Activated naive CD4-positive, alpha-beta T cell treated with anti-CD3 and anti-CD28 coated beads, Interleukin-2, amount 50 U/mL, for 16 hours (primary cell): Measurements from ENCODE around the gene DMRT1.

Source experiments
- DNase-seq: peaks from one replicate; pipeline ENCODE4 v3.0.0-alpha.2; 2020

The DMRT1 gene

GRCh38 chr9:972501-973294 lies 131.2 kb downstream of the DMRT1 start:
- DNase-seq = no peak

GRCh38 chr9:973295-973834 lies 131.9 kb downstream of the DMRT1 start:
- DNase-seq = no peak

GRCh38 chr9:974031-974995 lies 132.8 kb downstream of the DMRT1 start:
- DNase-seq = no peak

GRCh38 chr9:974996-975739 lies 133.7 kb downstream of the DMRT1 start:
- no peak for DNase-seq

GRCh38 chr9:975740-976257 lies 134.3 kb downstream of the DMRT1 start:
- DNase-seq = no peak

GRCh38 chr9:976258-976942 lies 134.9 kb downstream of the DMRT1 start, which contains the start of gene DMRT3:
TSS of gene DMRT3 (plus strand) at chr9:976655. CDS start at chr9:977002, 347 bp downstream.
- DNase-seq = no peak

GRCh38 chr9:976943-977837 lies 135.7 kb downstream of the DMRT1 start:
- no peak for DNase-seq

- no peak for DNase-seq
Measured at GRCh38 chr9:977838-978830, 136.6 kb downstream of the DMRT1 start.

- DNase-seq = no peak
Measured at GRCh38 chr9:979983-980382, 138.5 kb downstream of the DMRT1 start.

- DNase-seq = no peak
Measured at GRCh38 chr9:980640-981039, 139.1 kb downstream of the DMRT1 start.

- no peak for DNase-seq
Measured at GRCh38 chr9:981491-981898, 140.0 kb downstream of the DMRT1 start.

- DNase-seq = no peak
Measured at GRCh38 chr9:982394-983230, 141.1 kb downstream of the DMRT1 start.

- no peak for DNase-seq
Measured at GRCh38 chr9:994005-994404, 152.5 kb downstream of the DMRT1 start.

GRCh38 chr9:995192-995591 lies 153.7 kb downstream of the DMRT1 start:
- DNase-seq = no peak

- DNase-seq = no peak
Measured at GRCh38 chr9:995781-996180, 154.3 kb downstream of the DMRT1 start.

- peak; percentile 17 for DNase-seq
Measured at GRCh38 chr9:998299-999110, 157.0 kb downstream of the DMRT1 start.

- DNase-seq = no peak
Measured at GRCh38 chr9:1001838-1002237, 160.3 kb downstream of the DMRT1 start.

GRCh38 chr9:1002678-1003077 lies 161.2 kb downstream of the DMRT1 start:
- DNase-seq = no peak
